HUES64 (cell line): ENCODE results near the gene DMD.

ENCODE experiments used
- H3K27ac ChIP-seq: 2 replicates; pipeline ENCODE4 v1.7.0; 2013; ENCODE audit warnings: low read depth, low read length, inconsistent platforms
- H3K27me3 ChIP-seq: 2 replicates; pipeline ENCODE4 v1.6.1; 2013; ENCODE audit warnings: mild to moderate bottlenecking, low read length; ENCODE audit not compliant: insufficient read depth
- H3K36me3 ChIP-seq: 2 replicates; pipeline ENCODE4 v1.6.1; 2013; ENCODE audit warnings: mild to moderate bottlenecking, low read length; ENCODE audit not compliant: insufficient read depth
- H3K4me1 ChIP-seq: 2 replicates; pipeline ENCODE4 v1.6.1; 2013; ENCODE audit warnings: mild to moderate bottlenecking, low read length, moderate library complexity; ENCODE audit not compliant: insufficient read depth
- H3K4me3 ChIP-seq: 2 replicates; pipeline ENCODE4 v1.5.1; 2013; ENCODE audit warnings: mild to moderate bottlenecking, low read length, moderate library complexity
- H3K9ac ChIP-seq: 2 replicates; pipeline ENCODE4 v1.6.1; 2013; ENCODE audit warnings: mild to moderate bottlenecking, low read depth, low read length
- H3K9me3 ChIP-seq: 2 replicates; pipeline ENCODE4 v1.6.1; 2013; ENCODE audit warnings: low read depth, low read length; ENCODE audit not compliant: insufficient read depth
- WGBS: fragments of 150-250, 120-280 bp; methylation state at CpG from one replicate; pipeline ENCODE4 v1.1.7; 2013; ENCODE audit warnings: missing lambda C conversion rate; 5-methylcytosine and 5-hydroxymethylcytosine counted together

The DMD gene

GRCh38 chrX:32153585-32153984 is 1057.8 kb downstream of the DMD start:
- H3K27ac ChIP-seq, result no peak overlapping the region
- no peak overlapping the region for H3K4me3 ChIP-seq
- no peaks in the 10 kb centered on the region for H3K36me3 ChIP-seq
- H3K27me3 ChIP-seq, result no peaks in the 10 kb centered on the region
- H3K9me3 ChIP-seq, result no peaks in the 10 kb centered on the region
- H3K4me1 ChIP-seq, result peaks cover 4% of the 10 kb centered on the region; the same call in 1 of the 2 replicates
- 96% methylated on average over 4 of the region's 4 CpGs for WGBS
- no peak overlapping the region for H3K9ac ChIP-seq

- H3K36me3 ChIP-seq, result no peaks in the 10 kb centered on the region
- H3K4me3 ChIP-seq, result no peak overlapping the region
- WGBS, result 56% methylated on average over 5 of the region's 6 CpGs
- H3K9ac ChIP-seq, result no peak overlapping the region
- no peaks in the 10 kb centered on the region for H3K9me3 ChIP-seq
- H3K27me3 ChIP-seq, result no peaks in the 10 kb centered on the region
- H3K4me1 ChIP-seq, result peaks cover 4% of the 10 kb centered on the region; the same call in 1 of the 2 replicates
- no peak overlapping the region for H3K27ac ChIP-seq
These were observed 1061.2 kb downstream of the DMD start for GRCh38 chrX:32150141-32150540.

- Histone ChIP-seq H3K9me3 (no peaks in the 10 kb centered on the region), H3K4me3 (no peak overlapping the region), H3K36me3 (no peaks in the 10 kb centered on the region), H3K4me1 (no peaks in the 10 kb centered on the region), H3K9ac (no peak overlapping the region), H3K27ac (no peak overlapping the region), H3K27me3 (no peaks in the 10 kb centered on the region)
- 91% methylated on average over 4 of the region's 5 CpGs for WGBS
These were observed 1069.5 kb downstream of the DMD start for GRCh38 chrX:32141841-32142240.

GRCh38 chrX:32139476-32139875 is 1071.9 kb downstream of the DMD start:
- Histone ChIP-seq H3K27ac (no peak overlapping the region), H3K9ac (no peak overlapping the region), H3K9me3 (no peaks in the 10 kb centered on the region), H3K4me1 (no peaks in the 10 kb centered on the region), H3K36me3 (no peaks in the 10 kb centered on the region), H3K4me3 (no peak overlapping the region), H3K27me3 (no peaks in the 10 kb centered on the region)

GRCh38 chrX:32137525-32137924 is 1073.8 kb downstream of the DMD start:
- H3K9me3 ChIP-seq, result no peaks in the 10 kb centered on the region

GRCh38 chrX:32126997-32127396 is 1084.4 kb downstream of the DMD start:
- no peaks in the 10 kb centered on the region for H3K4me1 ChIP-seq
- H3K27me3 ChIP-seq, result no peaks in the 10 kb centered on the region
- no peak overlapping the region for H3K9ac ChIP-seq
- H3K9me3 ChIP-seq, result no peaks in the 10 kb centered on the region
- no peak overlapping the region for H3K4me3 ChIP-seq
- WGBS, result 85% methylated on average over 1 of the region's 1 CpG
- no peaks in the 10 kb centered on the region for H3K36me3 ChIP-seq
- no peak overlapping the region for H3K27ac ChIP-seq

More at GRCh38 chrX:32137525-32137924, 1073.8 kb downstream of the DMD start:
- H3K4me3 ChIP-seq, result no peak overlapping the region
- H3K36me3 ChIP-seq, result no peaks in the 10 kb centered on the region
- WGBS, result 65% methylated on average over 2 of the region's 2 CpGs
- no peaks in the 10 kb centered on the region for H3K27me3 ChIP-seq
- H3K27ac ChIP-seq, result no peak overlapping the region
- no peak overlapping the region for H3K9ac ChIP-seq
- H3K4me1 ChIP-seq, result no peaks in the 10 kb centered on the region

GRCh38 chrX:32118832-32119231 is 1092.5 kb downstream of the DMD start:
- H3K4me3 ChIP-seq, result no peak overlapping the region
- 85% methylated on average over 8 of the region's 8 CpGs for WGBS
- no peaks in the 10 kb centered on the region for H3K4me1 ChIP-seq
- H3K36me3 ChIP-seq, result no peaks in the 10 kb centered on the region
- no peaks in the 10 kb centered on the region for H3K27me3 ChIP-seq
- no peak overlapping the region for H3K9ac ChIP-seq
- no peaks in the 10 kb centered on the region for H3K9me3 ChIP-seq
- H3K27ac ChIP-seq, result no peak overlapping the region

GRCh38 chrX:32116047-32116446 is 1095.3 kb downstream of the DMD start:
- H3K27me3 ChIP-seq, result no peaks in the 10 kb centered on the region
- 98% methylated on average over 2 of the region's 3 CpGs for WGBS
- no peaks in the 10 kb centered on the region for H3K9me3 ChIP-seq
- H3K9ac ChIP-seq, result no peak overlapping the region
- no peaks in the 10 kb centered on the region for H3K4me1 ChIP-seq
- no peak overlapping the region for H3K27ac ChIP-seq
- no peak overlapping the region for H3K4me3 ChIP-seq
- no peaks in the 10 kb centered on the region for H3K36me3 ChIP-seq

- no peaks in the 10 kb centered on the region for H3K36me3 ChIP-seq
- H3K9me3 ChIP-seq, result no peaks in the 10 kb centered on the region
- no peaks in the 10 kb centered on the region for H3K4me1 ChIP-seq
- whole genome bisulfite sequencing, result 88% methylated on average over 2 of the region's 4 CpGs
- no peak overlapping the region for H3K27ac ChIP-seq
- no peaks in the 10 kb centered on the region for H3K27me3 ChIP-seq
- H3K4me3 ChIP-seq, result no peak overlapping the region
- no peak overlapping the region for H3K9ac ChIP-seq
These were observed 1123.7 kb downstream of the DMD start for GRCh38 chrX:32087663-32088062.

GRCh38 chrX:32084757-32085156 is 1126.6 kb downstream of the DMD start:
- H3K9me3 ChIP-seq, result no peaks in the 10 kb centered on the region
- no peak overlapping the region for H3K4me3 ChIP-seq
- H3K4me1 ChIP-seq, result no peaks in the 10 kb centered on the region
- no peak overlapping the region for H3K27ac ChIP-seq
- H3K36me3 ChIP-seq, result no peaks in the 10 kb centered on the region
- H3K9ac ChIP-seq, result no peak overlapping the region
- WGBS, result 96% methylated on average over 6 of the region's 7 CpGs
- H3K27me3 ChIP-seq, result no peaks in the 10 kb centered on the region

- Histone ChIP-seq H3K36me3 (no peaks in the 10 kb centered on the region), H3K9me3 (no peaks in the 10 kb centered on the region), H3K4me1 (no peaks in the 10 kb centered on the region), H3K27ac (no peak overlapping the region), H3K9ac (no peak overlapping the region), H3K4me3 (no peak overlapping the region), H3K27me3 (no peaks in the 10 kb centered on the region)
- 94% methylated on average over 2 of the region's 3 CpGs for WGBS
These were observed 1163.1 kb downstream of the DMD start for GRCh38 chrX:32048285-32048684.

- no peak overlapping the region for H3K9ac ChIP-seq
- no peak overlapping the region for H3K4me3 ChIP-seq
- no peaks in the 10 kb centered on the region for H3K27me3 ChIP-seq
- H3K9me3 ChIP-seq, result no peaks in the 10 kb centered on the region
- 92% methylated on average over 3 of the region's 4 CpGs for WGBS
- no peaks in the 10 kb centered on the region for H3K4me1 ChIP-seq
- no peaks in the 10 kb centered on the region for H3K36me3 ChIP-seq
- no peak overlapping the region for H3K27ac ChIP-seq
These were observed 1166.2 kb downstream of the DMD start for GRCh38 chrX:32045149-32045548.
